ENCODE measurements around the gene SEC14L3. TPM values are rescaled to one million over a fixed set of nuclear protein-coding genes. Genes with fewer than 3 reads are reported as not detected.

SEC14L3 gene
- total and polyA plus RNA-seq, 2 donors (not counting 3 experiments of a cell fraction or from before 2014, with no cell fraction given) = not detected

DNA sequence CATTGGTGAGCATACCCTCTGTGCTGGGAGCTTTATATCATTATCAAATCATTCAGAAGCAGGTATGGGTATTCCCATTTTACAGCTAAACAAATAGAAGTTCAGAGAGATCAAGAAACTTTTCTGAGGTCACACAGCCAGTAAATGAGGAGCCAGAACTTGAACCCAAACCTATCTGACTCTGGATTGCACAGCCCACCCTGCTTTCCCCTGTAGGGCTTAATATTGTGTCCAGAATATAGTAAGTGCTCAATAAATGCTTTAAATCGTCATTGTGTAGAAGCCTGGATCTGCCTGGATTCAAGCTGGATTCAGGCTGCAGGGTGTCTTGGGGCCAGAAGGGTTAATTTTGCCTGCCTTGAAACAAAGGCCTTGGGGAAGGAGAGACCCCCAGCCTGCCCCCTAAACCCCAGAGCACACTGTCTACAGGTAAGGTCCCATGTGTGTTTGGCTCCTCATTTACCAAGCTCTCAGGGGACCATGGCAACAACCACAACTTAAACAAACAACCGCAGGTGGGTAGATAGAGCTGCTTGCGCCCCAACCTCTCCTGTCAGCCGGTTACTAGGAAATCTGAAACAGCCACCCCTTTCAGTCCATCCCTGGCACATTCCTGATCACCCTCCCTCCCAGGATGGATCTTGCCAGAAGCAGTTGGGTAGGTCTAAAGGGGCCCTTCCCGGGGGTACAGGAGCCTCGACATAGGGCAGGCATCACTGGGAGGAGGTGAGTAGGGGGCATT, 3.0 kb upstream of the SEC14L3 start:
- H3K4me1 ChIP-seq (ENCODE audit: control insufficient read depth, extremely low read depth, insufficient read depth, low read length) = no peaks in the 10 kb centered on the region
- no peak overlapping the region for H2AFZ ChIP-seq (ENCODE audit: low read depth, low read length)
- peaks cover 11% of the 10 kb centered on the region in 2 experiments for H3K27me3 ChIP-seq (ENCODE audit: control insufficient read depth in 2 of 2, insufficient read depth in 2 of 2, low read length in 2 of 2)
- no peaks in the 10 kb centered on the region for H3K9me3 ChIP-seq (replicated peaks; ENCODE audit: control insufficient read depth, insufficient read depth, low read length)
- no peaks in the 10 kb centered on the region for H3K79me2 ChIP-seq (ENCODE audit: control insufficient read depth, insufficient read depth, low read length)
- H3K27ac ChIP-seq (ENCODE audit: insufficient read depth, low read depth, low read length) = no peak overlapping the region
- no peak overlapping the region for H3K4me3 ChIP-seq (replicated peaks in 1 of 3; ENCODE audit: insufficient read depth in 1 of 3, low read depth in 1 of 3, low read length in 3 of 3)
- CTCF ChIA-PET = interaction anchor here (1.6 kb wide), 1 partner anchor 9 kb away, joined by 5 read pairs; no protein-coding TSS in a partner anchor
- DNase-seq (ENCODE audit: low read depth, low spot score) (no peak), FAIRE-seq (no peak)
- intact Hi-C loops (cut with micrococcal nuclease) = no loop called here
- no peaks in the 10 kb centered on the region for H4K20me1 ChIP-seq (replicated peaks; ENCODE audit: control insufficient read depth, extremely low read depth, insufficient read depth, low read length)
- no peak for TF ChIP-seq GATA2 (IDR thresholded peaks at IDR 0.05; ENCODE audit: insufficient read depth, insufficient read length, low read depth, low read length)
- TF ChIP-seq MYC (IDR thresholded peaks at IDR 0.05; ENCODE audit: low read depth, low read length) = no peak
- no peak for TF ChIP-seq POLR2AphosphoS5 (IDR thresholded peaks at IDR 0.05; ENCODE audit: insufficient read depth, low read depth, low read length)
- TF ChIP-seq POLR2A (IDR thresholded peaks at IDR 0.05; ENCODE audit: low read depth, low read length) = no peak
- no peak for TF ChIP-seq MAX (IDR thresholded peaks at IDR 0.05; ENCODE audit: insufficient read depth, insufficient read length)
- TF ChIP-seq, protein P1, sequence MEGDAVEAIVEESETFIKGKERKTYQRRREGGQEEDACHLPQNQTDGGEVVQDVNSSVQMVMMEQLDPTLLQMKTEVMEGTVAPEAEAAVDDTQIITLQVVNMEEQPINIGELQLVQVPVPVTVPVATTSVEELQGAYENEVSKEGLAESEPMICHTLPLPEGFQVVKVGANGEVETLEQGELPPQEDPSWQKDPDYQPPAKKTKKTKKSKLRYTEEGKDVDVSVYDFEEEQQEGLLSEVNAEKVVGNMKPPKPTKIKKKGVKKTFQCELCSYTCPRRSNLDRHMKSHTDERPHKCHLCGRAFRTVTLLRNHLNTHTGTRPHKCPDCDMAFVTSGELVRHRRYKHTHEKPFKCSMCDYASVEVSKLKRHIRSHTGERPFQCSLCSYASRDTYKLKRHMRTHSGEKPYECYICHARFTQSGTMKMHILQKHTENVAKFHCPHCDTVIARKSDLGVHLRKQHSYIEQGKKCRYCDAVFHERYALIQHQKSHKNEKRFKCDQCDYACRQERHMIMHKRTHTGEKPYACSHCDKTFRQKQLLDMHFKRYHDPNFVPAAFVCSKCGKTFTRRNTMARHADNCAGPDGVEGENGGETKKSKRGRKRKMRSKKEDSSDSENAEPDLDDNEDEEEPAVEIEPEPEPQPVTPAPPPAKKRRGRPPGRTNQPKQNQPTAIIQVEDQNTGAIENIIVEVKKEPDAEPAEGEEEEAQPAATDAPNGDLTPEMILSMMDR (IDR thresholded peaks at IDR 0.05; ENCODE audit: extremely low read depth in 1 of 2, insufficient read depth in 1 of 2, low read depth in 1 of 2, low read length in 2 of 2) = no peak
- TF ChIP-seq FOS (IDR thresholded peaks at IDR 0.05; ENCODE audit: borderline replicate concordance, insufficient read depth, low read length) = no peak
- no peak for TF ChIP-seq EZH2 (IDR thresholded peaks at IDR 0.05; ENCODE audit: borderline replicate concordance, low read depth, low read length, severe bottlenecking)
- no peaks in the 10 kb centered on the region for H3K9me1 ChIP-seq (replicated peaks; ENCODE audit: control insufficient read depth, extremely low read depth, insufficient read depth, low read length)
- no TSS peak for BruUV-seq (replicated peaks)
- dilution Hi-C loops (cut with MboI; ENCODE audit: extremely low pct_ligation_motif_present, low sequenced_read_pairs) = no loop called here
- H3K36me3 ChIP-seq (ENCODE audit: control insufficient read depth in 2 of 2, extremely low read depth in 1 of 2, insufficient read depth in 2 of 2, low read length in 2 of 2) = no peaks in the 10 kb centered on the region
- H3K4me2 ChIP-seq (ENCODE audit: insufficient read depth, low read length) = no peak overlapping the region
- H3K9ac ChIP-seq (replicated peaks; ENCODE audit: extremely low read depth, insufficient read depth, low read length) = no peak overlapping the region
- POLR2A ChIA-PET = no interaction called here
